ENCODE data around the gene CDC42EP4.

The CDC42EP4 gene

GRCh38 chr17:73311781-73312641 lies at the start of gene CDC42EP4:
TSS of gene CDC42EP4 (minus strand) at chr17:73312001. CDS start at chr17:73286500, 25,501 bp downstream.
- in situ Hi-C loops (cut with HindIII; ENCODE audit: low sequenced_read_pairs), result no loop called here
- TF ChIP-seq CTCF (IDR thresholded peaks at IDR 0.05; ENCODE audit: low read depth, low read length), result no peak
- peak; percentile 96 for DNase-seq (ENCODE audit: low read depth, low spot score)

GRCh38 chr17:73360961-73361761 lies 49.4 kb upstream of the CDC42EP4 start:
- no peak overlapping the region for H3K4me3 ChIP-seq (ENCODE audit: low read depth, low read length)
- in situ Hi-C loops (cut with HindIII; ENCODE audit: low sequenced_read_pairs), result no loop called here
- DNase-seq (ENCODE audit: low read depth, low spot score), result no peak
- no peak for TF ChIP-seq CTCF (IDR thresholded peaks at IDR 0.05; ENCODE audit: low read depth, low read length)

More at GRCh38 chr17:73311781-73312641, at the start of gene CDC42EP4:
- peak within 1 kb of the TSS; percentile 96 for H3K4me3 ChIP-seq (ENCODE audit: low read depth, low read length)

GRCh38 chr17:73359987-73360410 lies 48.2 kb upstream of the CDC42EP4 start:
- DNase-seq (ENCODE audit: low read depth, low spot score), result no peak

GRCh38 chr17:73359352-73359751 lies 47.6 kb upstream of the CDC42EP4 start:
- no peak overlapping the region for H3K4me3 ChIP-seq (ENCODE audit: low read depth, low read length)
- TF ChIP-seq CTCF (IDR thresholded peaks at IDR 0.05; ENCODE audit: low read depth, low read length), result no peak
- DNase-seq (ENCODE audit: low read depth, low spot score), result no peak
- in situ Hi-C loops (cut with HindIII; ENCODE audit: low sequenced_read_pairs), result no loop called here

More at GRCh38 chr17:73359987-73360410, 48.2 kb upstream of the CDC42EP4 start:
- no peak overlapping the region for H3K4me3 ChIP-seq (ENCODE audit: low read depth, low read length)
- in situ Hi-C loops (cut with HindIII; ENCODE audit: low sequenced_read_pairs), result no loop called here
- TF ChIP-seq CTCF (IDR thresholded peaks at IDR 0.05; ENCODE audit: low read depth, low read length), result no peak

GRCh38 chr17:73358668-73359067 lies 46.9 kb upstream of the CDC42EP4 start:
- TF ChIP-seq CTCF (IDR thresholded peaks at IDR 0.05; ENCODE audit: low read depth, low read length), result no peak
- no peak for DNase-seq (ENCODE audit: low read depth, low spot score)
- in situ Hi-C loops (cut with HindIII; ENCODE audit: low sequenced_read_pairs), result no loop called here
- H3K4me3 ChIP-seq (ENCODE audit: low read depth, low read length), result no peak overlapping the region

- in situ Hi-C loops (cut with HindIII; ENCODE audit: low sequenced_read_pairs), result no loop called here
- no peak for DNase-seq (ENCODE audit: low read depth, low spot score)
- no peak for TF ChIP-seq CTCF (IDR thresholded peaks at IDR 0.05; ENCODE audit: low read depth, low read length)
- H3K4me3 ChIP-seq (ENCODE audit: low read depth, low read length), result no peak overlapping the region
Observed at GRCh38 chr17:73357981-73358380, 46.2 kb upstream of the CDC42EP4 start.
